SU-DHL-6 (cell line): Measurements from ENCODE around the gene OPN3.

Source experiments
- CTCF ChIP-seq: fragments of 200-600 bp; sonication (generic); IDR thresholded peaks from one replicate; pipeline ENCODE4 v1.5.1; 2017; ENCODE audit warnings: antibody characterized with exemption, mild to moderate bottlenecking, low read length, moderate library complexity; ENCODE audit not compliant: insufficient read depth, poor library complexity, severe bottlenecking
- EZH2phosphoT487 ChIP-seq: fragments of 200-600 bp; sonication (generic), shearing (Covaris generic); conservative IDR thresholded peaks from 2 replicates; pipeline ENCODE4 v1.6.1; 2018; ENCODE audit warnings: mild to moderate bottlenecking, antibody characterized with exemption, low read length, moderate library complexity, mixed read lengths

GRCh38 chr1:241677201-241677600, 37.0 kb upstream of the OPN3 start:
- TF ChIP-seq CTCF (no peak), EZH2phosphoT487 (no peak)
